CD14-positive monocyte (primary cell): Measurements from ENCODE around the gene IER5L. TPM values are rescaled to one million over a fixed set of nuclear protein-coding genes. Genes with fewer than 3 reads are reported as not detected.

Experiments used
- DNase-seq, 3 donors: peaks; one replicate each; pipeline ENCODE4 v3.0.0-alpha.2; 2011 to 2022
- H2AFZ ChIP-seq: 2 replicates; pipeline ENCODE4 v1.6.0; 2012; ENCODE audit warnings: mild to moderate bottlenecking, low read depth, low read length, inconsistent platforms; ENCODE audit not compliant: insufficient read depth, poor library complexity, severe bottlenecking
- H3K27ac ChIP-seq, 2 donors: 1 replicate in 1 of 2; 2 replicates in 1 of 2; pipeline ENCODE4 v1.5.1; 2012 to 2013; ENCODE audit warnings: low read length in 2 of 2, control low read depth in 1 of 2, inconsistent platforms in 1 of 2, low read depth in 1 of 2, mild to moderate bottlenecking in 1 of 2
- H3K27me3 ChIP-seq, 2 donors: one replicate each; pipeline versions ENCODE4 v1.6.0 to v1.6.1; 2011 to 2013; ENCODE audit warnings: low read length in 2 of 2; ENCODE audit not compliant: control insufficient read depth in 2 of 2, insufficient read depth in 2 of 2
- H3K36me3 ChIP-seq, 2 donors: replicated peaks in 1 of 2; 1 replicate in 1 of 2; 2 replicates in 1 of 2; pipeline versions ENCODE4 v1.5.1 to v1.6.1; 2012 to 2013; ENCODE audit warnings: low read length in 2 of 2, control low read depth in 1 of 2, inconsistent platforms in 1 of 2, mild to moderate bottlenecking in 1 of 2; ENCODE audit not compliant: insufficient read depth in 2 of 2, control insufficient read depth in 1 of 2
- H3K4me1 ChIP-seq, 2 donors: 1 replicate in 1 of 2; 2 replicates in 1 of 2; pipeline versions ENCODE4 v1.5.1 to v1.6.1; 2012 to 2013; ENCODE audit warnings: low read length in 2 of 2, control low read depth in 1 of 2, inconsistent platforms in 1 of 2, mild to moderate bottlenecking in 1 of 2, moderate library complexity in 1 of 2; ENCODE audit not compliant: insufficient read depth in 2 of 2, control insufficient read depth in 1 of 2
- H3K4me2 ChIP-seq: replicated peaks from 2 replicates; pipeline ENCODE3; 2012; ENCODE audit warnings: low read length, moderate library complexity, mild to moderate bottlenecking; ENCODE audit not compliant: poor library complexity, severe bottlenecking; ENCODE audit errors: extremely low read depth
- H3K4me3 ChIP-seq, 3 experiments: fragments of 200-600 bp in 1 of 3; sonication (generic) in 1 of 3; replicated peaks in 1 of 3; 1 replicate in 2 of 3; 2 replicates in 1 of 3; pipeline ENCODE4 v1.5.1; 2011 to 2013; ENCODE audit warnings: low read length in 3 of 3, mild to moderate bottlenecking in 3 of 3, control low read depth in 2 of 3, low read depth in 2 of 3, inconsistent platforms in 1 of 3, moderate library complexity in 1 of 3
- H3K79me2 ChIP-seq: 2 replicates; pipeline ENCODE4 v1.6.0; 2012; ENCODE audit warnings: mild to moderate bottlenecking, control low read depth, inconsistent platforms, low read length, moderate library complexity; ENCODE audit not compliant: insufficient read depth
- H3K9ac ChIP-seq: 2 replicates; pipeline ENCODE4 v1.6.0; 2017; ENCODE audit warnings: low read length, mild to moderate bottlenecking; ENCODE audit not compliant: insufficient read depth, poor library complexity, severe bottlenecking
- H3K9me3 ChIP-seq, 2 donors: replicated peaks in 1 of 2; 1 replicate in 1 of 2; 2 replicates in 1 of 2; pipeline versions ENCODE4 v1.5.1 to v1.6.1; 2012 to 2013; ENCODE audit warnings: low read length in 2 of 2, control low read depth in 1 of 2; ENCODE audit not compliant: control insufficient read depth in 1 of 2, insufficient read depth in 1 of 2
- H4K20me1 ChIP-seq: 2 replicates; pipeline ENCODE4 v1.6.0; 2012; ENCODE audit warnings: mild to moderate bottlenecking, low read length, control low read depth, moderate library complexity; ENCODE audit not compliant: insufficient read depth
- H3K27ac Mint-ChIP-seq, 7 donors: one replicate each; pipeline ENCODE4 v1.8.0; 2020; ENCODE audit warnings: mild to moderate bottlenecking in 7 of 7, mixed read lengths in 7 of 7, moderate library complexity in 6 of 7, inconsistent platforms in 2 of 7
- H3K27me3 Mint-ChIP-seq, 3 donors: one replicate each; pipeline ENCODE4 v1.8.0; 2021 to 2022; ENCODE audit warnings: low read depth in 3 of 3, mild to moderate bottlenecking in 3 of 3, mixed read lengths in 3 of 3, moderate library complexity in 3 of 3, inconsistent platforms in 1 of 3
- H3K36me3 Mint-ChIP-seq, 2 donors: one replicate each; pipeline ENCODE4 v1.8.0; 2020; ENCODE audit warnings: mixed read lengths in 2 of 2, inconsistent platforms in 1 of 2, mild to moderate bottlenecking in 1 of 2
- H3K4me1 Mint-ChIP-seq: one replicate; pipeline ENCODE4 v1.8.0; 2020; ENCODE audit warnings: mild to moderate bottlenecking, mixed read lengths
- H3K4me3 Mint-ChIP-seq, 2 donors: one replicate each; pipeline ENCODE4 v1.8.0; 2020; ENCODE audit warnings: mild to moderate bottlenecking in 2 of 2, mixed read lengths in 2 of 2, moderate library complexity in 1 of 2
- H3K9me3 Mint-ChIP-seq, 7 donors: one replicate each; pipeline ENCODE4 v1.8.0; 2020 to 2022; ENCODE audit warnings: mixed read lengths in 7 of 7, mild to moderate bottlenecking in 6 of 7, moderate library complexity in 6 of 7, inconsistent platforms in 2 of 7
- WGBS: methylation state at CpG from one replicate; pipeline ENCODE4 v1.1.5; 2013; ENCODE audit warnings: missing lambda C conversion rate; ENCODE audit not compliant: insufficient coverage; 5-methylcytosine and 5-hydroxymethylcytosine counted together
- intact Hi-C, 2 donors: fragments of 100-400 bp; cut with micrococcal nuclease; formaldehyde crosslinking; loops; one replicate each; pipeline versions ENCODE4 v1.15.0 to v1.15.1; 2023
- polyA plus RNA-seq, 3 donors: library from polyadenylated mRNA; depleted of rRNA in 1 of 3; unstranded in 2 of 3; stranded (reverse) in 1 of 3; fragments of 300-500 nt in 2 of 3; fragments of >200 nt in 1 of 3; fragmentation: Illumina TruSeq in 2 of 3; gene quantifications; 1 replicate in 2 of 3; 2 replicates in 1 of 3; pipeline ENCODE4 v1.2.3, GENCODE V29; 2012 to 2021
- TF ChIP-seq, protein P1 (sequence below): fragments of 200-600 bp; IDR thresholded peaks from one replicate; pipeline ENCODE4 v1.8.0; 2022; ENCODE audit warnings: antibody characterized with exemption, mild to moderate bottlenecking

The IER5L gene
- polyA plus RNA-seq, 3 donors, result 0.36 to 15.5 (median 0.79) TPM

DNA sequence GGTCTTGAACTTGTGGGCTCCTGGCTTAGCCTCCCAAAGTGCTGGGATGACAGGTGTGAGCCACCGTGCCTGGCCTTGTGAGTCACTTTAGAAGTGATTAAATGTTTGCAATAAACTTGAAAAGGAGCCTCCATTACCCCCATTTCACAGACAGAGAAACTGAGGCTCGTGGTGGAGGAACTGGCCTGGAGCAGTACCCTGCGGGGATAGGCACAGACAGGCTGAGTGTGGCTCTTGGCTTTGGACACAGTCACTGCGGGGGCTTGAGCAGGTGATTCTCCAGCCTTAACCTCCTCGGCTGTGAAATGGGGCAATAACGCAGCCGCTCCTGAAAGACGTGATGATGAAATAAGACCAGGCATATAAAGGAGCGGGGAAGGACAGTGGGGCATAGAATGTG is 40.9 kb upstream of the IER5L start:
- Histone ChIP-seq H3K27me3 (no peaks in the 10 kb centered on the region), H3K27ac (no peak overlapping the region), H3K4me1 (no peaks in the 10 kb centered on the region), H3K9ac (no peak overlapping the region), H4K20me1 (no peaks in the 10 kb centered on the region), H2AFZ (no peak overlapping the region), H3K9me3 (no peaks in the 10 kb centered on the region), H3K4me3 (no peak overlapping the region), H3K79me2 (no peaks in the 10 kb centered on the region), H3K4me2 (no peak overlapping the region), H3K36me3 (no peaks in the 10 kb centered on the region)
- peaks cover 0 to 1% (median 0%) of the 10 kb centered on the region in 7 donors for H3K9me3 Mint-ChIP-seq
- no peaks in the 10 kb centered on the region for H3K4me1 Mint-ChIP-seq
- intact Hi-C loops, result no loop called here
- no peaks in the 10 kb centered on the region for H3K36me3 Mint-ChIP-seq
- H3K27me3 Mint-ChIP-seq, result peaks cover 0 to 6% (median 1%) of the 10 kb centered on the region in 3 donors
- no peak overlapping the region for H3K27ac Mint-ChIP-seq
- no peak overlapping the region for H3K4me3 Mint-ChIP-seq
- 87% methylated on average over 8 of the region's 9 CpGs for WGBS
- no peak for DNase-seq
- TF ChIP-seq, protein P1, sequence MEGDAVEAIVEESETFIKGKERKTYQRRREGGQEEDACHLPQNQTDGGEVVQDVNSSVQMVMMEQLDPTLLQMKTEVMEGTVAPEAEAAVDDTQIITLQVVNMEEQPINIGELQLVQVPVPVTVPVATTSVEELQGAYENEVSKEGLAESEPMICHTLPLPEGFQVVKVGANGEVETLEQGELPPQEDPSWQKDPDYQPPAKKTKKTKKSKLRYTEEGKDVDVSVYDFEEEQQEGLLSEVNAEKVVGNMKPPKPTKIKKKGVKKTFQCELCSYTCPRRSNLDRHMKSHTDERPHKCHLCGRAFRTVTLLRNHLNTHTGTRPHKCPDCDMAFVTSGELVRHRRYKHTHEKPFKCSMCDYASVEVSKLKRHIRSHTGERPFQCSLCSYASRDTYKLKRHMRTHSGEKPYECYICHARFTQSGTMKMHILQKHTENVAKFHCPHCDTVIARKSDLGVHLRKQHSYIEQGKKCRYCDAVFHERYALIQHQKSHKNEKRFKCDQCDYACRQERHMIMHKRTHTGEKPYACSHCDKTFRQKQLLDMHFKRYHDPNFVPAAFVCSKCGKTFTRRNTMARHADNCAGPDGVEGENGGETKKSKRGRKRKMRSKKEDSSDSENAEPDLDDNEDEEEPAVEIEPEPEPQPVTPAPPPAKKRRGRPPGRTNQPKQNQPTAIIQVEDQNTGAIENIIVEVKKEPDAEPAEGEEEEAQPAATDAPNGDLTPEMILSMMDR, result no peak

DNA sequence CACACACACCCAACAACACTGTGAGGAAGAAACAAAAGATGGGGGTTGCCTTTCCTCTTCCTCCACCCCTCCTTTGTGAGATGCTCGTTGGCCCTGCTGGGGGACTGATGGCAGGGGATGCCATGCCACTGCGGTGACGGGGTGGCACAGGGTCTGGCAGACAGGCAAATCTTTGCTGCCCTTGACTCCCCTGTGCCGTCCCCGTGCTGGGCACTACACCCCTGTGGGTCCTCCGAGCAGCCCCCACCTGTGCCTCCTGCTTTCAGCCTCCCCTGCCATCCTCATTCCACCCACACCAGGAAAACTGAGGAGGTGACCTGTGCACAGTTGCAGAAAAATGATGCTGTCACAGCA is 40.2 kb upstream of the IER5L start:
- no peak overlapping the region for H3K4me3 Mint-ChIP-seq
- 63% methylated on average over 3 of the region's 6 CpGs for WGBS
- intact Hi-C loops, result no loop called here
- H3K4me1 ChIP-seq, result no peaks in the 10 kb centered on the region
- H3K27me3 ChIP-seq, result no peaks in the 10 kb centered on the region
- peaks cover 0 to 6% (median 1%) of the 10 kb centered on the region in 3 donors for H3K27me3 Mint-ChIP-seq
- no peak overlapping the region for H3K9ac ChIP-seq
- H2AFZ ChIP-seq, result no peak overlapping the region
- TF ChIP-seq, protein P1, result no peak
- no peaks in the 10 kb centered on the region for H3K79me2 ChIP-seq
- H3K36me3 Mint-ChIP-seq, result no peaks in the 10 kb centered on the region
- H3K4me1 Mint-ChIP-seq, result no peaks in the 10 kb centered on the region
- H3K4me2 ChIP-seq, result no peak overlapping the region
- no peak for DNase-seq
- H3K27ac Mint-ChIP-seq, result peak overlapping the region in 1 of 7 donors; percentile 64
- peaks cover 0 to 1% (median 0%) of the 10 kb centered on the region in 7 donors for H3K9me3 Mint-ChIP-seq
- no peak overlapping the region for H3K27ac ChIP-seq
- no peaks in the 10 kb centered on the region for H4K20me1 ChIP-seq
- no peaks in the 10 kb centered on the region for H3K9me3 ChIP-seq
- H3K4me3 ChIP-seq, result no peak overlapping the region
- H3K36me3 ChIP-seq, result no peaks in the 10 kb centered on the region
